Fibroblast of mammary gland (primary cell): ENCODE data around the gene OSBPL10.

ENCODE experiments used
- DNase-seq: peaks from one replicate; pipeline ENCODE4 v3.0.0-alpha.2; 2010; ENCODE audit warnings: low read depth
- H3K4me3 ChIP-seq: 2 replicates; pipeline ENCODE4 v1.5.1; 2011; ENCODE audit warnings: low read depth, mild to moderate bottlenecking, low read length, moderate library complexity; ENCODE audit not compliant: control insufficient read depth
- TF ChIP-seq, protein P1 (sequence below): conservative IDR thresholded peaks from 2 replicates; pipeline ENCODE4 v1.5.1; 2011; ENCODE audit warnings: low read depth, low read length, inconsistent platforms; ENCODE audit not compliant: control insufficient read depth, insufficient read depth

OSBPL10 gene

GRCh38 chr3:31648286-31648968 is 332.6 kb downstream of the OSBPL10 start:
- DNase-seq: no peak
- TF ChIP-seq, protein P1, sequence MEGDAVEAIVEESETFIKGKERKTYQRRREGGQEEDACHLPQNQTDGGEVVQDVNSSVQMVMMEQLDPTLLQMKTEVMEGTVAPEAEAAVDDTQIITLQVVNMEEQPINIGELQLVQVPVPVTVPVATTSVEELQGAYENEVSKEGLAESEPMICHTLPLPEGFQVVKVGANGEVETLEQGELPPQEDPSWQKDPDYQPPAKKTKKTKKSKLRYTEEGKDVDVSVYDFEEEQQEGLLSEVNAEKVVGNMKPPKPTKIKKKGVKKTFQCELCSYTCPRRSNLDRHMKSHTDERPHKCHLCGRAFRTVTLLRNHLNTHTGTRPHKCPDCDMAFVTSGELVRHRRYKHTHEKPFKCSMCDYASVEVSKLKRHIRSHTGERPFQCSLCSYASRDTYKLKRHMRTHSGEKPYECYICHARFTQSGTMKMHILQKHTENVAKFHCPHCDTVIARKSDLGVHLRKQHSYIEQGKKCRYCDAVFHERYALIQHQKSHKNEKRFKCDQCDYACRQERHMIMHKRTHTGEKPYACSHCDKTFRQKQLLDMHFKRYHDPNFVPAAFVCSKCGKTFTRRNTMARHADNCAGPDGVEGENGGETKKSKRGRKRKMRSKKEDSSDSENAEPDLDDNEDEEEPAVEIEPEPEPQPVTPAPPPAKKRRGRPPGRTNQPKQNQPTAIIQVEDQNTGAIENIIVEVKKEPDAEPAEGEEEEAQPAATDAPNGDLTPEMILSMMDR: no peak
- no peak overlapping the region for H3K4me3 ChIP-seq

GRCh38 chr3:31645256-31645655 is 335.8 kb downstream of the OSBPL10 start:
- no peak overlapping the region for H3K4me3 ChIP-seq
- TF ChIP-seq, protein P1: no peak
- DNase-seq: no peak

- TF ChIP-seq, protein P1: no peak
- DNase-seq: no peak
- no peak overlapping the region for H3K4me3 ChIP-seq
Measured at GRCh38 chr3:31639828-31640227, 341.2 kb downstream of the OSBPL10 start.

- DNase-seq: no peak
- TF ChIP-seq, protein P1: no peak
- no peak overlapping the region for H3K4me3 ChIP-seq
Measured at GRCh38 chr3:31636694-31637442, 344.2 kb downstream of the OSBPL10 start.

DNA sequence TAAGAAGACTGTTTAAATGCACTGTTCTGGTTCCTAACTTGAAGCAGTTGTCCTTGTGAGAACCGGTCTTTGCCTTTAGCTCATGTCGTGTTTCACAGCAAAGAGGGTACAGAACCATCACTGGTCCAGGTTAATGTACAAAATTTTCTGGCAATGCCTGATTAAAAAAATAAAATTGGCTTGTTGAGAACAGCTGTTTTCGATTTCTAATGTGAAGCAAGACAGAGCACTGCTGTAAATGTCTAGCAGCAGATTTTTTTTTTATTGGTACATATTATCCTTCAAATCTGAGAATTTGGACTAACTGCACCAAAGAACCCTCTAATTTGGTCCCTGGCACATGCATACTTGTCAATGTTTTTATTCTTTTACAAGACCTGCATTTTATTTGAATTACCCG is 345.0 kb downstream of the OSBPL10 start:
- TF ChIP-seq, protein P1: no peak
- no peak for DNase-seq
- H3K4me3 ChIP-seq: no peak overlapping the region

GRCh38 chr3:31635545-31635944 is 345.5 kb downstream of the OSBPL10 start:
- no peak for DNase-seq
- H3K4me3 ChIP-seq: no peak overlapping the region
- TF ChIP-seq, protein P1: no peak
